Choroid plexus epithelial cell (primary cell): ENCODE measurements around the gene TEX261.

Experiments
- DNase-seq: peaks from one replicate; pipeline ENCODE4 v3.0.0-alpha.2; 2010; ENCODE audit warnings: low read depth
- H3K4me3 ChIP-seq: 2 replicates; pipeline ENCODE4 v1.5.1; 2011; ENCODE audit warnings: low read depth, mild to moderate bottlenecking, control low read depth, low read length, moderate library complexity
- TF ChIP-seq, protein P1 (sequence below): conservative IDR thresholded peaks from 2 replicates; pipeline ENCODE4 v1.5.1; 2011; ENCODE audit warnings: low read depth, mild to moderate bottlenecking, control low read depth, inconsistent platforms, low read length, moderate library complexity

Gene TEX261

DNA sequence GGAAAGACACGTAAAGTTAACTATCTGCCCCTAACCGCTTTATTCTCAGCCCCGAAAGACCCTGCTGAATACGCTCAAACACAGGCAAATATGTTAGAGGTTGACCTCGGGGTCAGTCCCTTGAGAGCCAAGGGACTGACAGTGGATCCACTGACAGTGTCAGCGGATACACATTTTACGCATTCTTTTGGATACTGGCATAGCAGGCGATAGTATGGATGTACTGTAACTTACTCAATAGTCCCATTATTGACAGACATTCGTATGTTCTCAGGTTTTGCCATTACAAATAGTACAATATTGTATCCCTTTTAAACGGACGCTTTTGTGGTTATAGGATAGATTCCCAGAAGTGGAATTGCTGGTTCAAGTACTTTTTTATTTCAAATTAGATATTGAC lies 45.6 kb downstream of the TEX261 start:
- H3K4me3 ChIP-seq: no peak overlapping the region
- DNase-seq: no peak
- TF ChIP-seq, protein P1, sequence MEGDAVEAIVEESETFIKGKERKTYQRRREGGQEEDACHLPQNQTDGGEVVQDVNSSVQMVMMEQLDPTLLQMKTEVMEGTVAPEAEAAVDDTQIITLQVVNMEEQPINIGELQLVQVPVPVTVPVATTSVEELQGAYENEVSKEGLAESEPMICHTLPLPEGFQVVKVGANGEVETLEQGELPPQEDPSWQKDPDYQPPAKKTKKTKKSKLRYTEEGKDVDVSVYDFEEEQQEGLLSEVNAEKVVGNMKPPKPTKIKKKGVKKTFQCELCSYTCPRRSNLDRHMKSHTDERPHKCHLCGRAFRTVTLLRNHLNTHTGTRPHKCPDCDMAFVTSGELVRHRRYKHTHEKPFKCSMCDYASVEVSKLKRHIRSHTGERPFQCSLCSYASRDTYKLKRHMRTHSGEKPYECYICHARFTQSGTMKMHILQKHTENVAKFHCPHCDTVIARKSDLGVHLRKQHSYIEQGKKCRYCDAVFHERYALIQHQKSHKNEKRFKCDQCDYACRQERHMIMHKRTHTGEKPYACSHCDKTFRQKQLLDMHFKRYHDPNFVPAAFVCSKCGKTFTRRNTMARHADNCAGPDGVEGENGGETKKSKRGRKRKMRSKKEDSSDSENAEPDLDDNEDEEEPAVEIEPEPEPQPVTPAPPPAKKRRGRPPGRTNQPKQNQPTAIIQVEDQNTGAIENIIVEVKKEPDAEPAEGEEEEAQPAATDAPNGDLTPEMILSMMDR: no peak

DNA sequence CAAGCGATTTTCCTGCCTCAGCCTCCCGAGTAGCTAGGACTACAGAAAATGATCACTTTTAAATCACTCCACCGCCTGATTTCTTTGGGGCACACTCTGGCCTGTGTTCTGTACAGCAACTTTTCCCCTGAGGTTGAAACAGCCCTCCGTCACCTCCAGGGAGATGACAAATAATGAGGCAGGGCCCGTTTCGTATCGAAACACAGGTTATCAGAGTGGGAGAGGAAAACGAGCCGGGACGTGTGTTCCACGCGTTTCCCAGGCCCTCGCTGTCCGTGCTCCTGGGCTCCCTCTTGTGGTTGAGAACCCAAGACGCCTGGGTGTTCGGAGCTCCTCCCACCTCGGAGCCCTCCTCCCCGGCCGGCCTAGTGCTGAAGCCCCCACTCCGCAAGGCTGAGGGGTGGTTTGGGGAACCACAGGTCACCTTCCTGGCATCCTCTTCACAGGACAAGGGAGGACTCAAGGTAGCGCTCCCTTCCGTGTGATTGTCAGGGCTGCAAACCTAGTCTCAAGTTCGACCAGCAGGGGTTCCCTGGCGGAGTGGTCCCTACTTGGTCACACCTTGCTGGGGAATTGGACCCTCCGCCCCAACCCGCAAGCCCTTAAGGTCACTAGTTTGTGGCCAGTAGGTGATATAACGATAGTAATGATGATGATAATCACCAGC lies 46.2 kb downstream of the TEX261 start:
- TF ChIP-seq, protein P1: peak; percentile 88
- DNase-seq: peak; percentile 79
- H3K4me3 ChIP-seq: peak overlapping the region; percentile 51

DNA sequence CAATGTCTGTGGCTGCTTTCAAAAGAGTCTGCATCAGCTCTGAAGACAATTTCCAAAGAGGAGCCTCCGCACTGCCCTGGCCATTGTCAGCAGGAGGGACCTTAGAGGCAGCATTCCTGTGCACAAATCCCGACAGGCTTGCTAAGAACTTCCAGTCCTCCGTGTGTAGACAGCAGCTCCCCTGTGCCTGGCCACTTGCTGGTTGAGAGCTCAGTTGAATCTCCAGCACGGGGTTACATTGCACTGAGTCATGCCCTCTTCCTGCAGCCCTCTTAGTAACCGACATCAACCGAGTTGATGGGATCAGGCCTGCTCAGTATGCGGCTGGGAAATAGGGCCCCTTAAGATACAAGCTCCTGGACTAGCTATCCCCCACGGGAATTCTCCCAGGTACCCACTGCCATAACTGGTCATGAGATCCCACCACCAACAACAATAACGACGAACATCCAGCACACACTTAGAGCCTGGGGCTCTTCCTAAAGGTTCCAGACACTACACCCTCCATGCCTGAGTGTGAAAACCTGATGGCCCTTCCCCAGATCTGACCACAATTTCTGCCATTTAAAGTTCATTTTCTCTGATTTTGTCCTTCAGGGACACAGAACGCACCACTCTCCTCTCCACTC lies 47.0 kb downstream of the TEX261 start:
- TF ChIP-seq, protein P1: no peak
- peak; percentile 65 for DNase-seq
- H3K4me3 ChIP-seq: no peak overlapping the region

DNA sequence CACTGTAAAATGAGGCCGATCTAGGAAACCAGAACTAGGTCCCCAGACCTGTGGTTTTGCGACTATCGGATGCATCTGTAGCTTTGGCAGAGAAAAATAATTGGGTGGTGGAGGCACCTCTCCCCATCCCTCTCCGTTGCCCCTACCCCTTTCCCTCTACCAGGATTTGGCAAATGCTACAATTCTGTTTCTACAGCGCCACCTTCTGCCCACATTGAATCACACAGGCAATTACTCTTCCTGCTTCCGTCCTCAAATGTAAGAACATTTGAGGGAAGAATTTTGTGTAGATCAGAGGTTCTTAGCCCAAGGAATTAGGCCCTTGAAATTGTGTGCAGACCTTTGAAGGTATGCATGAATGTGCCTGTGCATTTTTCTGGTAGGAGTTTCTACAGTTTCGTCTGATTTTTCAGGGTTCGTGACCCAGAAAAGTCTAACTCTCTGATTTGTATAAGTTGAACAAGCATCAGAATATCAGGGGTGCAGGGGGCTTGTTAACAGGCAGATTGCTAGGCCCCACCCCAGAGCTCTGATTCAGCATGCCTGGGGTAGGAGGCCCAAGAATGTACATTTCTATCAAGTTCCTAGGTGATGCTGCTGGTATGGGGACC lies 47.7 kb downstream of the TEX261 start:
- H3K4me3 ChIP-seq: no peak overlapping the region
- TF ChIP-seq, protein P1: peak; percentile 83
- peak; percentile 80 for DNase-seq

DNA sequence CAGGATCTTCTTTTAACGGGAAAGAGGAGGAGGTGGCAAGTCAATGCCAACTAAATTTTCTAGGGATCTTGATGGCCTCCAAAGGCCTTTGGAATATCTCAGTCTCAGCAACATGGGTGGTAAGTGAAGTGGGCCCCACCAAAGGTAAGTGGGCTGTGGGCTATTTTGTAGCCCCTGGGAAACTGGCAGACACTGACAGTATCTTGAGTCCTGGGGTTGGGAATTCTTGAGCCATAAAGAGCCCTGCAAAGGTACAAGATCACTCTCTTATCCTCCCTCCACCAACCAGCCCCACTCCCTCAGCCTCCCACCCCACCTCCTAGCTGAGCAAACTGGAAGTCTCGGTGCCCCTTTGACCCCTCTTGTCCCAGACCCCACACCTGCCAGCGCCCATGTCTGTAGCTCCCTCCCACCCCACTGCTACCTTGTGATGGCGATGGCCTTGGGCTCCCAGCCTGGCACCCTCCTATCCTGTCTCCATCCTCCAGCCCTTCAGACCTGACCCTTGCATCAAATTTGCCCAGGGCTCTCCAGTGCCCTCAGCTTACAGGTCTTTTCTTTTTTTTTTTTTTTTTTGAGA lies 50.5 kb downstream of the TEX261 start:
- TF ChIP-seq, protein P1: no peak
- no peak overlapping the region for H3K4me3 ChIP-seq
- DNase-seq: no peak

DNA sequence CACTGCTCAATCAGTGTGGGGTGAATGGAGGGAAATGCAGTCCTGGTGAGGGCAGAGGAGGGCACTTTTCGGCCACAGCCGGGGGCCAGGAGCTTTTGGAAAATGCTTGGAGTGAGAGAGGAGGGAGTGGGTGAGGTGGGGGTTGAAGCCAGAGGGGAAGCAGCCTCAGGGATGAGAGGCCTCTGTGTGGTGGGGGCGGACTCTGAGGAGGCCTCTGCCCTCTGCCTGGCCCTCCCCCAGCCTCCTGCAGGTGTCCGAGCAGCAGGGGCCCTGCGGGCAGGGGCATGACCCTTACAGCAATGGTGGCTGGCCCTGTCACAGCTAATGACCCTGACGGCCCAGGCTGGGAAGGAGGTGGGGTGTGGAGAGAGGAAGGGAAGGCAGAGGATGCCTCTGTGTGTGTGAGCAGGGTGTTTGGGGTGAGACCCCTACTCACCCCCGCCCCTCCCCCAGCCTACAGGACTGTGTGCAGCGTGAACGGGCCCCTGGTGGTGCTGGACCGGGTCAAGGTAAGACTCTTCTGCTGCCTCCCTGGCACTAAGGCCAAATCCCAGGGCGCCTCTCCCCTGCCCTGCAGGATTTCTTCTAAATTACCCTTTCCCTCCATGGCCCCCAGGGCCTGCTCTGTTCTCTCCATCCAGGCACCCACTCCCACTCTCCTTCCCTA lies 51.3 kb downstream of the TEX261 start:
- TF ChIP-seq, protein P1: no peak
- DNase-seq: no peak

More for the DNA sequence above, 51.3 kb downstream of the TEX261 start:
- H3K4me3 ChIP-seq: no peak overlapping the region
